K562 (cell line): Measurements from ENCODE around the gene TMEM92.
A peak's percentile ranks its signal among the peaks of the same experiment; 100 is the strongest.

Experiments used
- CHD1 ChIP-seq: fragments of 200-600 bp; sonication (generic); IDR thresholded peaks from one replicate; pipeline ENCODE4 v1.6.1; 2012; ENCODE audit warnings: mild to moderate bottlenecking, moderate library complexity, low read length, inconsistent platforms
- CTCF ChIP-seq, 3 experiments: IDR thresholded peaks in 2 of 3; conservative IDR thresholded peaks in 1 of 3; 2 replicates each; pipeline ENCODE4 v1.5.1; 2011 to 2012; ENCODE audit warnings: low read length in 3 of 3, mild to moderate bottlenecking in 3 of 3, control low read depth in 2 of 3, improper control_type of control experiment in 1 of 3, inconsistent platforms in 1 of 3, low read depth in 1 of 3, mixed read lengths in 1 of 3, moderate library complexity in 1 of 3; ENCODE audit not compliant: insufficient read depth in 2 of 3
- HMGN3 ChIP-seq: IDR thresholded peaks from 2 replicates; pipeline ENCODE4 v1.6.1; 2011; ENCODE audit warnings: borderline replicate concordance, low read depth, mild to moderate bottlenecking, mixed read lengths, low read length; ENCODE audit not compliant: insufficient read length; ENCODE audit errors: extremely low read depth
- POLR2A ChIP-seq: fragments of 450-650 bp; conservative IDR thresholded peaks from 2 replicates; pipeline ENCODE4 v1.6.1; 2016
- POLR2AphosphoS5 ChIP-seq: IDR thresholded peaks from 2 replicates; pipeline ENCODE4 v1.6.1; 2011; ENCODE audit warnings: mild to moderate bottlenecking, low read depth, low read length, moderate library complexity; ENCODE audit not compliant: control insufficient read depth, insufficient read depth
- U2AF1 ChIP-seq: fragments of 200-400 bp; formaldehyde crosslinking; optimal IDR thresholded peaks from 2 replicates; pipeline ENCODE3; 2017; ENCODE audit warnings: mild to moderate bottlenecking, low read depth, low read length, moderate library complexity

GRCh38 chr17:50272711-50273653, 1.3 kb upstream of the TMEM92 start:
- TF ChIP-seq U2AF1 (no peak), POLR2AphosphoS5 (no peak), CHD1 (no peak), CTCF (IDR thresholded peaks at IDR 0.05 in 2 of 3, conservative IDR thresholded peaks at IDR 0.05 in 1 of 3; ENCODE audit: insufficient read depth in 2 of 3, low read depth in 1 of 3, low read length in 3 of 3) (peak; percentile 68 to 93 (median 76)), POLR2A (no peak), HMGN3 (peak; percentile 66)
